Osteocyte (in vitro differentiated cells): ENCODE measurements around the gene PAIP1. TPM values are rescaled to one million over a fixed set of nuclear protein-coding genes. Genes with fewer than 3 reads are reported as not detected.
"Not testable (repeated sequence)": the region's sequence is repeated elsewhere in the genome, so short reads cannot be mapped to it uniquely, and the experiment has no call there.

ENCODE experiments used
- DNase-seq: peaks from one replicate; pipeline ENCODE4 v3.0.0; 2021; ENCODE audit warnings: mixed read lengths; ENCODE audit not compliant: unreplicated experiment; ENCODE audit errors: extremely low spot score
- H3K27ac Mint-ChIP-seq: one replicate; pipeline ENCODE4 v1.8.0; 2021; ENCODE audit warnings: mild to moderate bottlenecking, mixed read lengths; ENCODE audit not compliant: unreplicated experiment
- H3K27me3 Mint-ChIP-seq: one replicate; pipeline ENCODE4 v1.8.0; 2021; ENCODE audit warnings: mixed read lengths; ENCODE audit not compliant: unreplicated experiment
- H3K36me3 Mint-ChIP-seq: one replicate; pipeline ENCODE4 v1.8.0; 2021; ENCODE audit warnings: mixed read lengths; ENCODE audit not compliant: unreplicated experiment
- H3K4me1 Mint-ChIP-seq: one replicate; pipeline ENCODE4 v1.8.0; 2021; ENCODE audit warnings: mixed read lengths; ENCODE audit not compliant: unreplicated experiment
- H3K4me3 Mint-ChIP-seq: one replicate; pipeline ENCODE4 v1.8.0; 2021; ENCODE audit warnings: mild to moderate bottlenecking, moderate library complexity, mixed read lengths; ENCODE audit not compliant: unreplicated experiment
- H3K9me3 Mint-ChIP-seq: one replicate; pipeline ENCODE4 v1.8.0; 2021; ENCODE audit warnings: mixed read lengths; ENCODE audit not compliant: unreplicated experiment
- CTCF ChIP-seq: fragments of 200-600 bp; sonication (generic); IDR thresholded peaks from 2 replicates; pipeline ENCODE4 v1.5.0; 2021; ENCODE audit warnings: antibody characterized with exemption, mild to moderate bottlenecking, moderate library complexity
- total RNA-seq: library from RNA; stranded (reverse); gene quantifications from 2 replicates; pipeline ENCODE4 v1.2.1, GENCODE V29; 2021

Gene PAIP1
- total RNA-seq, 1 donor from 2014 or later: 105 TPM

GRCh38 chr5:43581398-43581797 lies 24.5 kb upstream of the PAIP1 start:
- DNase-seq: no peak
- no peaks in the 10 kb centered on the region for H3K27me3 Mint-ChIP-seq
- no peak overlapping the region for H3K27ac Mint-ChIP-seq
- no peaks in the 10 kb centered on the region for H3K9me3 Mint-ChIP-seq
- H3K36me3 Mint-ChIP-seq: peaks cover 6% of the 10 kb centered on the region
- no peaks in the 10 kb centered on the region for H3K4me1 Mint-ChIP-seq
- H3K4me3 Mint-ChIP-seq: no peak overlapping the region
- TF ChIP-seq CTCF: no peak

- H3K4me3 Mint-ChIP-seq, H3K36me3 Mint-ChIP-seq, DNase-seq, H3K4me1 Mint-ChIP-seq, H3K9me3 Mint-ChIP-seq, H3K27me3 Mint-ChIP-seq, H3K27ac Mint-ChIP-seq: not testable (repeated sequence)
These were observed 23.7 kb upstream of the PAIP1 start for GRCh38 chr5:43580402-43581210.

- H3K27ac Mint-ChIP-seq: peak overlapping the region; percentile 48
- no peak for TF ChIP-seq CTCF
- H3K4me3 Mint-ChIP-seq: no peak overlapping the region
- H3K9me3 Mint-ChIP-seq: no peaks in the 10 kb centered on the region
- peaks cover 11% of the 10 kb centered on the region for H3K36me3 Mint-ChIP-seq
- H3K4me1 Mint-ChIP-seq: peaks cover 17% of the 10 kb centered on the region
- DNase-seq: no peak
- H3K27me3 Mint-ChIP-seq: no peaks in the 10 kb centered on the region
These were observed 16.2 kb upstream of the PAIP1 start for GRCh38 chr5:43573058-43573457.

- no peak for DNase-seq
- Mint-ChIP-seq H3K4me1 (peaks cover 17% of the 10 kb centered on the region), H3K4me3 (no peak overlapping the region), H3K27me3 (no peaks in the 10 kb centered on the region), H3K9me3 (no peaks in the 10 kb centered on the region), H3K36me3 (peaks cover 11% of the 10 kb centered on the region), H3K27ac (peak overlapping the region; percentile 33)
- no peak for TF ChIP-seq CTCF
These were observed 15.5 kb upstream of the PAIP1 start for GRCh38 chr5:43572357-43572756.

DNA sequence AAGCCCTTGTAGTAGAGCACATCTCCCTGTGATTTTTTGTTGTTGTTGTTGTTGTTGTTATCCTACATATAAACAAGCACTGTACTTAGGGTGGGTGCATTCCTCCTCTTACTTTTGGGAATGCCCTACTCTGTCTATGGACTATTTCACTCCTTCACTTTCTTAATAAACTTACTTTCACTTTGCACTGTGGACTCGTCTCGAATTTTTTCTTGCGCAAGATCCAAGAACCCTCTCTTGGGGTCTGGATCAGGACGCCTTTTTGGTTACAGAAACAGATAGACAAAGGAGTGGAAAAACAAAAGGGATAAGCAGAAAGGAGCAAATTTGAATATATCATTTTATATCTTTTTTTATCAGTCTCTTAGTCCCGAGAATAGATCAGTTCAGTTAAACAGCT lies 14.4 kb upstream of the PAIP1 start:
- TF ChIP-seq CTCF: no peak
- H3K4me1 Mint-ChIP-seq: peaks cover 17% of the 10 kb centered on the region

More for the DNA sequence above, 14.4 kb upstream of the PAIP1 start:
- DNase-seq: no peak
- H3K27ac Mint-ChIP-seq: no peak overlapping the region
- H3K9me3 Mint-ChIP-seq: no peaks in the 10 kb centered on the region
- peaks cover 11% of the 10 kb centered on the region for H3K36me3 Mint-ChIP-seq
- no peak overlapping the region for H3K4me3 Mint-ChIP-seq
- H3K27me3 Mint-ChIP-seq: no peaks in the 10 kb centered on the region
